ENCODE data around the gene SLC12A3.
A peak's percentile ranks its signal among the peaks of the same experiment; 100 is the strongest.

Gene SLC12A3

DNA sequence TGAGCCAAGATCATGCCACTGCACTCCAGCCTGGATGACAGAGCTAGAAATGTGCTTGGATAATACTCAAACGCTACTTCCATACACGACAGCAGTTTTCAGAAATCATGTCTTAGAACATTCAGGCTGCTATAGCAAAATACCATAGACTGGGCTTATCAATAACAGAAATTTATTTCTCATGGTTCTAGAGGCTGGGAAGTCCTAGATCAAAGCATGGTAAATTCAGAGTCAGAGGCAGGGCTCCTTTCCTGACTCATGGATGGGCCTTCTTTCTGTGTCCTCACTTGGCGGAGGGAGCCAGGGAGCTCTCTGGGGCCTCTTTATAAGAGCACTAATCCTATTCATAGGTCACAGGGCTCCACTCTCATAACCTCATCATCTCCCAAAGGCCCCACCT lies 42.4 kb downstream of the SLC12A3 start:
- H3K4me2 ChIP-seq (ENCODE audit: low read length): no peak overlapping the region
- no peak overlapping the region for H3K4me3 ChIP-seq (ENCODE audit: low read length)
- H3K4me1 ChIP-seq (ENCODE audit: low read length): peaks cover 22% of the 10 kb centered on the region
- peaks cover 4% of the 10 kb centered on the region for H3K36me3 ChIP-seq (replicated peaks; ENCODE audit: low read depth, low read length)
- H3K27ac ChIP-seq (ENCODE audit: low read length): no peak overlapping the region
- H3K79me2 ChIP-seq (ENCODE audit: low read length): no peaks in the 10 kb centered on the region
- H3K27me3 ChIP-seq (ENCODE audit: low read depth, low read length): no peaks in the 10 kb centered on the region
- H3K9me3 ChIP-seq (ENCODE audit: insufficient read depth, low read length): no peaks in the 10 kb centered on the region
- TF ChIP-seq EZH2phosphoT487 (IDR thresholded peaks at IDR 0.05; ENCODE audit: low read depth) (no peak), CTCF (IDR thresholded peaks at IDR 0.05; ENCODE audit: low read depth, low read length) (no peak)
- H2AFZ ChIP-seq (ENCODE audit: low read depth, low read length): no peak overlapping the region
- H4K20me1 ChIP-seq (ENCODE audit: insufficient read depth, low read length): no peaks in the 10 kb centered on the region
- H3K9ac ChIP-seq (ENCODE audit: low read length): no peak overlapping the region

DNA sequence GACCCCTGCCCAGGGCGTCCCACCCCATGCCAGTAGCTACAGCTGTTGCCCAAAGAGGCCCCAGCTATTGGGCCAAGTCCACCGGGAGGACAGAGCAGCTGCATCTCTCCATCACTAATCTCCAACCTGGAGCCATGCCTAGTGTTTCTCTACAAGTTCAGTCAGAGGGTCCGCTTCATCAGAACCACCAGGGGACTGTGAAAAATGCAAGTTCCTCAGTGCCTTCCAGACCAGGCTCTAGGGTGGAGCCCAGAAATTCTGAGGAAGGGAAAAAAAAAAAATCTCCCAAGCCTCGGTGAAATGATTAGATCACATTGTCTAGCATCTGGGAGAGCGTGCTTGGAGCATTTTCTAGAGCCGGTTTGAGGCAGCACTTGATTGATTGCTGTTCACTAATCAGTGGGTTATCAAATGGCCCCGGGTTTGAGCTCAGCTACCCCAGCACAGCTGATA lies 44.5 kb downstream of the SLC12A3 start:
- no peak overlapping the region for H2AFZ ChIP-seq (ENCODE audit: low read depth, low read length)
- TF ChIP-seq CTCF (IDR thresholded peaks at IDR 0.05; ENCODE audit: low read depth, low read length) (no peak), EZH2phosphoT487 (IDR thresholded peaks at IDR 0.05; ENCODE audit: low read depth) (no peak)
- peaks cover 2% of the 10 kb centered on the region for H3K36me3 ChIP-seq (replicated peaks; ENCODE audit: low read depth, low read length)
- H3K9me3 ChIP-seq (ENCODE audit: insufficient read depth, low read length): no peaks in the 10 kb centered on the region
- no peak overlapping the region for H3K4me3 ChIP-seq (ENCODE audit: low read length)
- H3K4me1 ChIP-seq (ENCODE audit: low read length): peaks cover 35% of the 10 kb centered on the region
- no peak overlapping the region for H3K4me2 ChIP-seq (ENCODE audit: low read length)
- H4K20me1 ChIP-seq (ENCODE audit: insufficient read depth, low read length): no peaks in the 10 kb centered on the region
- H3K9ac ChIP-seq (ENCODE audit: low read length): no peak overlapping the region
- no peaks in the 10 kb centered on the region for H3K79me2 ChIP-seq (ENCODE audit: low read length)
- no peak overlapping the region for H3K27ac ChIP-seq (ENCODE audit: low read length)
- no peaks in the 10 kb centered on the region for H3K27me3 ChIP-seq (ENCODE audit: low read depth, low read length)

DNA sequence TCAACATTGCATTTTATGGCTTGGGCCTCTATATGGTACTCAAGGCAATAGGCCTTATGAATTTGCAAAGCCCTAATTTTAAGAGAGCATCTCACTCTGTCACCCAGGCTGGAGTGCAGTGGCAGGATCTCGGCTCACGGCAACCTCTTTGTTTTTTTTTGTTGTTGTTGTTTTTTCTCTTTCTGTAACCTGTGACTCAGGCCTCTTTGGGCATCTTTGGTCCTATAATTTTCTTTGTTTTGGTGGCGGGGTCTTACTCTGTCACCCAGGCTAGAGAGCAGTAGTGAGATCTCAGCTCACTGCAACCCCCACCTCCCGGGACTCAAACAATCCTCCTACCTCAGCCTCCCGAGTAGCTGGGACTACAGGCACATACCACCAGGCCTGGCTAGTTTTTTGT lies 45.1 kb downstream of the SLC12A3 start:
- Histone ChIP-seq H4K20me1 (ENCODE audit: insufficient read depth, low read length) (no peaks in the 10 kb centered on the region), H3K36me3 (replicated peaks; ENCODE audit: low read depth, low read length) (no peaks in the 10 kb centered on the region), H3K27ac (ENCODE audit: low read length) (no peak overlapping the region), H3K9me3 (ENCODE audit: insufficient read depth, low read length) (no peaks in the 10 kb centered on the region), H3K4me2 (ENCODE audit: low read length) (no peak overlapping the region), H3K27me3 (ENCODE audit: low read depth, low read length) (no peaks in the 10 kb centered on the region), H3K4me1 (ENCODE audit: low read length) (peaks cover 37% of the 10 kb centered on the region), H2AFZ (ENCODE audit: low read depth, low read length) (no peak overlapping the region), H3K4me3 (ENCODE audit: low read length) (no peak overlapping the region), H3K9ac (ENCODE audit: low read length) (no peak overlapping the region), H3K79me2 (ENCODE audit: low read length) (no peaks in the 10 kb centered on the region)
- TF ChIP-seq EZH2phosphoT487 (IDR thresholded peaks at IDR 0.05; ENCODE audit: low read depth): no peak
- no peak for TF ChIP-seq CTCF (IDR thresholded peaks at IDR 0.05; ENCODE audit: low read depth, low read length)

DNA sequence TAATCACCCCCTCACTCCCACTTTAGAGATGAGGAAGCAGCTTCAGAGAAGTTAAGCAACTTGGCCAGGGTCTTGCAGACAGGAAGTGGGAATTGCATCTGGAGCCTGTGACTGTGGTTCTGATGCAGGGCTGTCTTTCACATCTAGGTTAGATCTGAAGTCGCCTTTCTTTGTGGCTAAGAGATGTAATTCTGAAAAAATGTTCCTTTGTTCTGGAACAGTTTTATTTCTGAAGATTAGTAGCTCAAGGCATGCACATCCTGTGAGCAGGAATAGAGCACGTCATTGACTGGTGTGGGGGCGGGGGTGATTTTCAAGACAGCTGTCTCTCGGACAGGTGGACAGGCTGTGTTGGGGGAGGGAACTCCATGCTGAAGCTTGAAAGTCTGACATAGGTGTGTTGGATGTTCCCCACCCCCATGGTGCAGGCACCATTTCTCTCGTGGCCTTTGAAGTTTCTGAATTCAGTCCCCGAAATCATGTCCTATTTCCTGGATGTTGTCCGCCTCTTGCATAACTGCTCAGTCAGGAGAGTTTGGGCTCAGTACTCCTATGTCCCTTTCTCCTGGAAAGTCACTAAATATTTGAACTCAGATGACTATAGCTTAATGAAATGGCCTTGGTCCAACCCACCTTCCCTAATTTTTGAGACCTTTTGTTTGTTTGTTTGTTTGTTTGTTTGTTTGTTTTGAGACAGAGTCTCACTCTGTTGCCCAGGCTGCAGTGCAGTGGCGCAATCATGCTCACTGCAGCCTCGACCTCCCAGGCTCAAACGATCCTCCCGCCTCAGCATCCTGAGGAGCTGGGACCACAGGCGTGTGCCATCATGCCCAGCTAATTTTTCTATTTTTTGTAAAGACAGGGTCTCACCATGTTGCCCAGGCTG lies 45.9 kb downstream of the SLC12A3 start:
- Histone ChIP-seq H3K27ac (ENCODE audit: low read length) (no peak overlapping the region), H4K20me1 (ENCODE audit: insufficient read depth, low read length) (no peaks in the 10 kb centered on the region), H3K4me2 (ENCODE audit: low read length) (peak overlapping the region; percentile 78), H3K27me3 (ENCODE audit: low read depth, low read length) (no peaks in the 10 kb centered on the region), H3K4me1 (ENCODE audit: low read length) (peaks cover 45% of the 10 kb centered on the region), H3K79me2 (ENCODE audit: low read length) (no peaks in the 10 kb centered on the region), H3K9ac (ENCODE audit: low read length) (no peak overlapping the region), H2AFZ (ENCODE audit: low read depth, low read length) (no peak overlapping the region), H3K36me3 (replicated peaks; ENCODE audit: low read depth, low read length) (no peaks in the 10 kb centered on the region), H3K9me3 (ENCODE audit: insufficient read depth, low read length) (no peaks in the 10 kb centered on the region), H3K4me3 (ENCODE audit: low read length) (no peak overlapping the region)
- TF ChIP-seq EZH2phosphoT487 (IDR thresholded peaks at IDR 0.05; ENCODE audit: low read depth) (no peak), CTCF (IDR thresholded peaks at IDR 0.05; ENCODE audit: low read depth, low read length) (no peak)
